ENCODE measurements around the gene TSPAN3.

TSPAN3 gene

DNA sequence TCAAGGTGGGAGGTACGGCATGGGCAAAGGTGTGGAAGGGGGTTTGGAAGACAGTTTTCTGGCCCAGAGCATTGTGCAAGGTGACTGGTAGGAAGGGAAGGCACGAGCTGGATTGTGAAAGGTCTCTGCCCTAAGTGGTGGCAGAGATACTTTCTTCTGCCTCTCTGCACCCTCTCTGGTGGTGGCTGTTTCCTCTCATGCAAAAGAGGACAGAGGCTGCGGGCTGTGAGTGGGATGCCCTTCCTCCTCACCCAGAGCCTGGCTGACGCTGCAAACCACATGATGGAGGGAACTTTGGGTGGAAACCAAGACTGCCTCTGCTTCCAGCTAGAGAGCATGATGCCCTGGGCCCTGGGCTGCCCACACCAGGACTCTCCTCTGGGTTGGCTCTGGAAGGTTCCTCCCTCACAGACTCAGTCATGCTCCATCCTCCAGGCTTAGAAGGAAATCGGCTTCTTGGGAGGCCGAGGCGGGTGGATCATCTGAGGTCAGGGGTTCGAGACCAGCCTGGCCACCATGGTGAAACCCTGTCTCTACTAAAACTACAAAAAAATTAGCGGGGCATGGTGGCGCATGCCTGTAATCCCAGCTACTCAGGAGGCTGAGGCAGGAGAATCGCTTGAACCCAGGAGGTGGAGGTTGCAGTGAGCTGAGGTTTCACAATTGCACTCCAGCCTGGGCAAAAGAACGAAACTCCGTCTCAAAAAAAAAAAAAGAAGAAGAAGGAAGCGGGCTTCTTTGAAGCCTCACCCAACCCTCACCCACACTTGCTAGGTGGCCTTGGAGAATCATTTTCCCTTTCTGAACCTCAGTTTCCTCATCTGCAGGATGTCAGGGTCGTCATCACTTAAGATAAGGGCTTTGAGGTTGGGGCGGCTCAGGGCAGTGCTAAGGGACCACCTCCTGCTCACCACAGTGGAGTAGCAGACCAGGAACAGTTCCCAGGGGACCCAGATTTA lies 67.7 kb downstream of the TSPAN3 start:
- peak; percentile 80 for DNase-seq

DNA sequence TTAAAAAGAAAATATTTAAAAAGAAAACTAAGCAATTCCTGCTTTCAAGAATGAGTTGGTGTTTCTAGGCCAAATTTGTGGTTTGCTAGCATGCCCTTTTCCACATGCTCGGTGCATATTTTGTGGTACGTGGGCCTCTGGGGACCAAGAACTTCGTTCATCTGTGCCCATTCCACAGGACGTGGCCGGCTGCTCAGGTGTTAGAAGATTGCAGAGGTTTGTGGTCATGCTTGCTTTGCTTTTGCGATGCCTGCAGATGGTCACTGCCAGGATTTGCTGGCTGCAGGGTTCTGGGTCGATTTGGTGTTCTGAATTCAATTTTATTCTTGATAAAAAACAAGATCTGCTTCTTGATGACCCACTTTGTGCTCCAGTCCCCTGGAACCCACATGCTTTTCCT lies 68.5 kb downstream of the TSPAN3 start:
- DNase-seq, result peak; percentile 9

DNA sequence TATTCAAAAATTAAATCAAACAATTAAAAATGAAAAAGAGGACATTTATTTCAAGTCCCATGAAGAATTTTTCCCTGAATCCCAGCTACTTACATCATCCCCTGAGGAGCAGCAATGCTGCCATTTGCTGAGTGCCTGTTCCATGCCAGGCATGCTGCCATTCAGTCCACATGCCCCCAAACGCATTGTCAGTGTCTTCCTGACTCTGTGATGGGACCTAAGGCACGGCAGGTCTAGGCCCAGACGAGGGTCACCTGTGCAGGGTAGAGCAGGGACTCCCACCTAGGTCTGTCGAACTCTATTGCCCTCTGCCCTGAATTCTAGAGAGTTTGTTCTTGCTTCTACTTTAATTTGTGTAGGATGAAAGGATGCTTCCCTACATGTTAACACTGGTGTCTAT lies 68.9 kb downstream of the TSPAN3 start:
- DNase-seq, result peak; percentile 3

DNA sequence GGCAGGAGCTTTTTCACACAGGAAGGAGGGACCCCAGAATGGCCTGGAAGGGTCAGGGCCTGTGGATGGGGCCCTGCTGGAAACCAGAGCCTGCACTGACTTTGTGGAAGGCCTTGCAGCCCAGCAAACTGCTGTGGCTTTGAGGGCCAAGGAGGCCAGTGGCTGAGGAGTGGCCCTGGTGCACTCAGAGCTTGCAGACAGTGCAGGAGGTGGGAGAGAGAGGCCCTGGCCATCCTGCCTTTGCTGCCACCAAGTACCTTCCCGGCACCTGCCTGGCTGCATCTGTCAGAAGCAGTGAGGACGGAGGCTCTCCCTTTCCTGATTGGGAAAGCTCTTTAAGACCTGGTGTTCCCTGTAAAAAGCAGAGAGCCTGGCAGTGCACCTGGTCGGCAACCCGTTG lies 69.6 kb downstream of the TSPAN3 start:
- peak; percentile 2 for DNase-seq

DNA sequence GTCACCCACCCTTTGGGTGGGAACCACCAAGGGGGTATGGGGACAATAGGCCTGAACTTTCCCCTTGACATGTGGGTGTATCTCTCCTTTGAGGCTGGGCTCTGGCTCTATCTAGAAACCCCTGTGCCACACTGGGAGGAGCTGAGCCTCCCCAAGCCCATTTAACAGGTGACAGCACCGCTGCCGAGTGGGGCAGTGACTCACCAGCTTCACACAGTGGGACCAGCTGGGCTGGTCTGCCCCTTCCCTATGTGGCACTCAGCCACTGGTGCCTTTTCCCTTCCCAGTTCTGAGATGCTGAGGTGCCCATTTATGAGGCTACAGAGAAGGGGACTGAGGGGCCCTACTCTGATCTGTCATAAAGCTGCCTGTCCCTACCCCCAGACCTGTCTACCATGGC lies 70.9 kb downstream of the TSPAN3 start:
- DNase-seq, result peak; percentile 55

DNA sequence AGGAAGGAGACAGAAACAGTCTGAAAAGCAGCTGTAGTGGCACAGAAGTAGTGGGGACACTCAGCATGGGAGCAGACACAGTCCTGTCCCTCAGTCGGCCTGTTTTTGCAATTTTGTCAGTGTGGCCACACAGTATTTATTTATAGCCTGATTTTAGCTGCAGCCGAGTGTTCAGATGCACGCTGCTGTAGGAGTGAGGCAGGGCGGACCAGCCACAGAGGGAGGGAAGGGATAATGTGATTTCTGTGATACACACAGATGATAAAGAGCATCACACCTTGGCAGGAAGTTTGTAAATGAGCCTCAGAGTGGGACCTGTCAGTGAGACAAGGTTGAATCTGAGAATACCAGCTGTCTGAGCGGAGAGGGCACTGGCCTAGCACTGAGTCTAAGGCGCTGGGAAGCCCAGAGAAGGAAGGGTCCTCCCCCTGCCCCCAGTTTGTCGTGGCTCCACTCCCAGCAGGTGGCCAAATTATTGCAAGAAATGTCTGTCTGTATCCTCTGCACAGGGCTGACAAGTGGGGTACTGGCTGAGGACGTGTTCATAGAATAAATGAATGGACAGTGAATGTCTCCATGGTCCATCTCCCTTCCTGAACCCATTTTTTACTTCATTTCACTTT lies 72.1 kb downstream of the TSPAN3 start:
- DNase-seq, result peak; percentile 48

DNA sequence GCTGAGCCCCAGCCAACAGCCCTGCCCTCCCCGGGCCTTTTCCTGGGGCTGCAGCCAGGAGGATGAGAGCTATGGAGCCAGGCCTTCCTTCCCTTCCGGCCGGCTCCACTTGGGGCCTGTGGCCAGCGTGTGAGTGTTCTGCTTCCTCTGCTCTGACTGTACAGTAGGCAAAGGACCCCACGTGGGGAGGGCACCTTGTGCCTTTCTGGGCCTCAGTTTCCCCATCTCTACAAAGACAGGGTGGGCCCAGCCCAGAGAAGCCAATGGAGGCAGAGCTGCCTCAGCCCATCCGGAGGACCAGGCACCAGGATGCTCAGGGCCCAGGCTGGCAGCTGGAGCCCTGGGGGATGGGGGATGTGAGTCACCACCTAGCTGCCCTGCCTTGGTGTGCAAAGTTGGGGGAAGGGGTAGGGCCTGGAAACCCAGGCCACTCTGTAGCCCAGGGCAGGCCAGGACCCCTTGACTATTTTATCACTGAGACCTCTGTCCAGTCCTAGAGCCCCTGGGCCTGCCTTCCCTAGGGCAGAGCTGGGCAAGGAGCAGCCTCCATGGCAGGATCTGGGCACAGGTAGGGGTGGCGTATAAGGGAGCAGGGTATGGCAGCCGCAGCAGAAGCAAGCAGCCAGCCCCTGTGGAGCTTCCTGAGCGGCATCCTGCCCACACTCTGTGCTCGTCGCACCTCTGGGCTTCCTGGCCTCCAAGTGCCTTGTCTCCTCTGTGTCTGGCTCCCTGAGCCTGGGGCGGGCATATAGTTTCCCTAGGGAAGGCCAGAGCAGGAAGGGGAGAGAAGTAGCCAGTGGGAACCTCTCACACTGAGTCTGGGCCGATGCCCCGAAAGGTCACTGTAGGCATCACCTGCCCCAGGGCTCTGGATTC lies 74.1 kb downstream of the TSPAN3 start:
- peak; percentile 85 for DNase-seq

DNA sequence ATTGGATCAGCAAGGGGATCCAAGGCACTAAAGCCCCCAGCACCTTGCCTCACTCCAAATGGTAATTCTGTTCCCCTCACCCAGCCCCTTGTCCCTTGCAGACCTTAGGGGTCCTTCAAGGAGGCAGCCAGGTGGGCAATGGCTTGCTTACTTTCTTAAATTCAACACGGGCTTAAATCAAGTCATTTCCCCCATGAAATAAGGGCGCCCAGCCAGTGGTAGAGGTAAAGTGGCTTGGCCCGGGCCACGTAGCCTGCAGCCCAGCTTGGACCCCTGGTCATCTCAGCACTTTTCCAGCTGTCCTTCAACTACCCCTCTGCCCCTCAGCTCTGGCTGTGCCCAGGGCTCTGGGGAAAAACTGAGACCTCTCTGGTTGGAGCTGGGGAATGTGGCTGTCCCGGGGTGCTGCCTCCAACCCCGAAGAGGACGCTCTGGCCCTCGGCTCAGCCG lies 74.8 kb downstream of the TSPAN3 start:
- peak; percentile 10 for DNase-seq

DNA sequence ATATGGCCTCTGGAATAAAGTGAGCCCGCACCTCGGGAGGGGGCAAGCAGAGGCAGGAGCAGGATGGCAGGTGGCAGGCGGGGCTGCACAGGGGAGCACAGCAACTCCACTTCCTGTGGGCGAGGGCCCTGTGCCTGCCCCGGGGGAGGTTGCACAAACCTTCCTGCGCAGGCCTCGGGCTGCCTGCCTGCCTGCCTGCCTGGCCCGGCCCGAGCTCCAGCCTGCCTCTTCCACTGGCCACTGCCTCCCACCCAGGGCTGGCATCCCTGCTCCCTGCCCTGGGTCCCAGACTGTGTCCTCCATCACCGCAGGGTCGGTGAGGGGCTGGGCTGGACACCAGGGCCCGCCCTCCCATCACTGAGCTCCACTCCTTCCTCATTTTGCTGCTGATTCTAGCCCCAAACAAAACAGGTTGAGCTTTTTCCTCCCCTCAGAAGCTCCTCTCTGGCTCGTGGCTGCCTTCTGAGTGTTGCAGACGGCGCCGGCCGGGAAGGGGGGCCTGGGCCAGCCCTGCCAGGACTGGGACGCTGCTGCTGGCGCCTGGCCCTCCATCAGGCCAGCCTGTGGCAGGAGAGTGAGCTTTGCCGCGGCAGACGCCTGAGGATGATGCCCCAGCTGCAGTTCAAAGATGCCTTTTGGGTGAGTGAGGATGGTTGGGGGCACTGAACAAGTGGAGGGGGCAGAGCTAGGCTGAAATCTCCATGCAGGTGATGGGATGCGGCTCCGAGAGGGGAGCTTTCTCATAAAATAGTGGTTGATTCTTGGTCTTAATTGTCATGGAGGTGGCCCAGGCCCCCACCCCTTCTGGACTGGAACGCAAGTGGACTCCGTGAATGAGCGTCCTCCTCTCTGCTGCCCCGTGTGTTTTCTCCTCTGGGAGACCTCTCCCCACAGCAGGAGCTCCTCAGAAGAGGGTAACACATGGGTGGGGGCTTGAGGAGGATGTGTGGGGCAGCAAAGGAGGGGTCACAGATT lies 75.7 kb downstream of the TSPAN3 start, which contains the start of gene PSTPIP1:
Gene PSTPIP1 (plus strand): TSS at position 156 of the 975 bp plus-strand sequence. CDS start 448 bp downstream, at position 604.
- DNase-seq, result peak; percentile 85

DNA sequence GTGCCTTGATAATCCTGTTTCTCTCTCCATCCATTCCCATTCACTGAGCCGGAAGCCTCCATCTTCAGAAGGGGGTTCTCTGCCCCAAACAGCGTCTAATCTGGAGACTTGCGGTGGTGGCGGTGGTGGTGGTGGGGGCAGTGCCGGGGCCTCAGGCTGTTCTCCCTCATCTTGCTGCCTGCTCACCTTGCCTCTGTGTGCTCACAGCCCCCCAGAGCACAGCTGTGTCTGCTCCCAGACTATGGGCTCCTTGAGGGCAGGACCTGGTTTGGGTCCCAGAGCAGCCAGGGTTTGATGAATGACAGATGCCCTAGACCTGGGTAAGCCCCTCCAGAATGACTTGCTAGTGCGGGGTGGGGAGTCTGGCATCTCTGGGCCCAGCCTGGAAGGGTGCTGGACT lies 76.4 kb downstream of the TSPAN3 start:
- peak; percentile 19 for DNase-seq

DNA sequence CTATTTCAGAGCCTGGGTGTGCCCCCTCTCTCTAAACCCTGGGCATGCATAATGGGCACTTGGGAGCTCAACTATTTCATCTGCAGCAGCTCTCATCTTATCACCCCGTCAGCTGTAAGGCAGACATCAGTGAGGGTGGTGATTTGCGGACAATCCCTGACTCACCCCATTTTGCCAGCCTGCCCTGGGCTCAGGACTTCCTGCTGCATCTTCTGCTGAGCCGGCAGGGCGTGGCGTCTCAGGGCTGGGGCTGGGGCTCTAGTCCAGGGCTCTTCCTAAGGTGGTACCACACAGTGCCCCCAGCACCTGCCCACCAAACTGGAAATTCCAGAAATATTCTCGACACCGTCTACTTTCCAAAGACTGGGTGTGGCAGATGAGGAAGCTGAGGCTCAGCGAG lies 76.9 kb downstream of the TSPAN3 start:
- peak; percentile 84 for DNase-seq

DNA sequence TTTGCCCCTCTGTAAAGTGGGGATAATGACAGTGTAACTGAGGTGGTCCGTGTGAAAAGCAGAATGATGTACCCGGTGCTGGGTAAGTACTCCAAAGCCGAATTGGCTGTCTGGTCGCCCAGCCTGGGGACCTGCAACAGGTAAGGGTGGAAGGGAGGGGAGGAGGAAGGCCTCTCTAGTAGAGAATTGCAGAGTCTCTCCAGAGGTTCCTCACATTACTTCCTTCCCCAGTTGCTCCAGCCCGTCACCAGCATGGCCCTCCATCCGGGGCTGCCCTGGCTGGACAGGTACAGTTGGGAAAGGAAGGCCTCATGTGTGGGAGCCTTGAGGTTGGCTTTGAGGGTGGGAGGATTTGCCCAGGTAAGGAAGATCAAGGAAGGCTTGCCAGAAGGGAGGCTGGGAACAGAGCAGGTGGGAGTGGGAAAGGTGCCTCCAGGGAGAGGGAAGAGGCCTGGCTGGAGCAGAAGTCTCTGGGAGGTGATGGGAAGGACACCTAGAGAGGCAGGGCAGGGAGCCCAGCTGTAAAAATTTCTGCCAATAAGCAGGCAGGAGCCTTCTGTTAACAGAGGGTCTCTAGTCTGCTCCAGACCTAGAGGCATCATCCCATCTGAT lies 77.7 kb downstream of the TSPAN3 start:
- DNase-seq, result no peak

DNA sequence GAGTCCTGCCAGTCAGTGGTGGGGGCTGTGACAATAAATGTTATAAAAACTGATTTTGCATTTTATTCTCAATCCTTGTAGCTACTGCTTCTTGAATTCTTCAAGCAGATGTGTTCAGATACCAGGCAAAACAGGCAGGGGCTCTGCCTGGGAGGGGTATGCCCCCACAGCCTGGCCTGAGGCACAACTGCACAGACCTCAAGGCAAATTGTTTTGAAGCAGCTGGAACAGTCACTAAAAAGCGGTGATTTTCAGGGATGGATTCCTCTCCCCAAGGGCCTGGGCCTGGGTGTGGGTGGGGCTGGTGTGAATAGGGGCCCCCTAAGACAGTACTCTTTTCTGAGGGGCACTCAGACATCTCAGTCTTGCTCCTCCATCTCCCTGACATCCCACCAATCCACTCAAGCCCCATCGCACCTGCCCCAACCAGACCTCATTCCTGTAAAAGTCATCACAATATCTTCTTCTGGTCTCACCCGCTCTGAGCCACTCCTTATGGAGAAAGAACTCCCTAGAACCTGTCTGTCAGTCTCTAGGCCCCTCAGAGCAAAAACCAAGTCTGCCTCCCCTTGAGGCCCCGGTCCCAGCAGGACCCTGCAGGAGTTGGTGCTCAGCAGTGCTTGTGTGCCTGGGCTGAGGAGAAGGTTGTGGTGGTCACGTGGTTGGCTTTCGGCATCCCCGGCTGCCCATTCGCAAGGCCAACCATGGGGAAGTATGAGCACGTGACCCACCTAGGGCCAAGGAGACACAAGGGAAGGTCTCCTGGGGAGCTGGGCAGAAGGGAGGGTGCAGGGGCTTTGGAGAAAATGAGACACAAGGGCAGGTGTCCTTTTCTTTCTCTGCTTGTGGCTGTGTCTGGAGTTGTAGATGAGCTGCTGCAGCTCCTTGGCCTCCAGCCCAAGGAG lies 78.9 kb downstream of the TSPAN3 start:
- no peak for DNase-seq

All from CD4-positive, alpha-beta T cell treated with Interleukin-17A for 4 hours (primary cell).